HG03045 (cell line): ENCODE data around the gene BRMS1.
"Not testable (repeated sequence)": the region's sequence is repeated elsewhere in the genome, so short reads cannot be mapped to it uniquely, and the experiment has no call there.

Source experiments
- ATAC-seq: cut with Tn5 transposase; IDR thresholded peaks from one replicate; pipeline ENCODE4 v1.9.1; 2021; ENCODE audit warnings: mild to moderate bottlenecking, moderate library complexity; ENCODE audit not compliant: unreplicated experiment

Gene BRMS1

GRCh38 chr11:66344550-66345315, at the start of gene BRMS1:
Gene BRMS1, minus strand, starts transcription at chr11:66345104. Its CDS starts 2,870 bp downstream, at chr11:66342234.
- ATAC-seq = peak; percentile 72

- ATAC-seq = no peak
Observed at GRCh38 chr11:66393954-66394353, 49.0 kb upstream of the BRMS1 start.

- no peak for ATAC-seq
Observed at GRCh38 chr11:66391322-66391721, 46.4 kb upstream of the BRMS1 start.

GRCh38 chr11:66388780-66389386, 44.0 kb upstream of the BRMS1 start:
- no peak for ATAC-seq

- no peak for ATAC-seq
Observed at GRCh38 chr11:66386171-66387069, 41.5 kb upstream of the BRMS1 start.

- not testable (repeated sequence) for ATAC-seq
Observed at GRCh38 chr11:66384316-66384715, 39.4 kb upstream of the BRMS1 start.

GRCh38 chr11:66380264-66380663, 35.4 kb upstream of the BRMS1 start:
- ATAC-seq = not testable (repeated sequence)

- ATAC-seq = not testable (repeated sequence)
Observed at GRCh38 chr11:66373690-66374287, 28.9 kb upstream of the BRMS1 start.

- ATAC-seq = no peak
Observed at GRCh38 chr11:66373265-66373664, 28.4 kb upstream of the BRMS1 start.

GRCh38 chr11:66371627-66372415, 26.9 kb upstream of the BRMS1 start, which contains the start of gene SLC29A2:
Gene SLC29A2, minus strand, starts transcription at chr11:66371760. Its CDS starts 169 bp downstream, at chr11:66371591.
- ATAC-seq = peak; percentile 49

- no peak for ATAC-seq
Observed at GRCh38 chr11:66369073-66369894, 24.4 kb upstream of the BRMS1 start.

- no peak for ATAC-seq
Observed at GRCh38 chr11:66368484-66368883, 23.6 kb upstream of the BRMS1 start.

- ATAC-seq = no peak
Observed at GRCh38 chr11:66367561-66368312, 22.8 kb upstream of the BRMS1 start.

- ATAC-seq = no peak
Observed at GRCh38 chr11:66366844-66367477, 22.1 kb upstream of the BRMS1 start.

GRCh38 chr11:66365711-66366619, 21.1 kb upstream of the BRMS1 start:
- no peak for ATAC-seq

GRCh38 chr11:66365166-66365565, 20.3 kb upstream of the BRMS1 start:
- ATAC-seq = no peak
